K562 (cell line): ENCODE measurements around the gene UBASH3A.

Source experiments
- CBX8 ChIP-seq: fragments of 200-600 bp; sonication (generic); IDR thresholded peaks from 2 replicates; pipeline ENCODE4 v1.6.1; 2012; ENCODE audit warnings: borderline replicate concordance, mixed run types, low read depth, mild to moderate bottlenecking, moderate library complexity, mixed read lengths, low read length, control low read depth, inconsistent platforms; ENCODE audit not compliant: poor library complexity, severe bottlenecking; ENCODE audit errors: extremely low read depth
- CHD1 ChIP-seq: fragments of 200-600 bp; sonication (generic); IDR thresholded peaks from one replicate; pipeline ENCODE4 v1.6.1; 2012; ENCODE audit warnings: mild to moderate bottlenecking, moderate library complexity, low read length, inconsistent platforms
- CTCF ChIP-seq, 3 experiments: IDR thresholded peaks in 2 of 3; conservative IDR thresholded peaks in 1 of 3; 2 replicates each; pipeline ENCODE4 v1.5.1; 2011 to 2012; ENCODE audit warnings: low read length in 3 of 3, mild to moderate bottlenecking in 3 of 3, control low read depth in 2 of 3, improper control_type of control experiment in 1 of 3, inconsistent platforms in 1 of 3, low read depth in 1 of 3, mixed read lengths in 1 of 3, moderate library complexity in 1 of 3; ENCODE audit not compliant: insufficient read depth in 2 of 3
- ETV6 ChIP-seq, 3 experiments: fragments of 150-350 bp in 1 of 3; sonication (generic) in 1 of 3; formaldehyde crosslinking in 1 of 3; IDR thresholded peaks; 2 replicates each; pipeline versions ENCODE4 v1.6.1 to v1.8.0; 2014 to 2022; ENCODE audit warnings: borderline replicate concordance in 2 of 3, low read depth in 2 of 3, antibody characterized with exemption in 1 of 3, low read length in 1 of 3, mild to moderate bottlenecking in 1 of 3, missing genetic modification reagents in 1 of 3
- EZH2 ChIP-seq: IDR thresholded peaks from 2 replicates; pipeline ENCODE4 v1.6.1; 2012; ENCODE audit warnings: low read depth, mild to moderate bottlenecking, inconsistent platforms, low read length, borderline replicate concordance
- FOSL1 ChIP-seq: fragments of 200-800 bp; sonication (Bioruptor generic); conservative IDR thresholded peaks from 2 replicates; pipeline ENCODE4 v1.6.1; 2016; ENCODE audit warnings: missing genetic modification characterization, missing compliant biosample characterization
- FOXA1 ChIP-seq: fragments of 450-650 bp; IDR thresholded peaks from 2 replicates; pipeline ENCODE4 v1.6.1; 2016; ENCODE audit warnings: mild to moderate bottlenecking, borderline replicate concordance
- GABPA ChIP-seq: fragments of 200-800 bp; sonication (Bioruptor generic); conservative IDR thresholded peaks from 2 replicates; pipeline ENCODE4 v1.6.1; 2016; ENCODE audit warnings: low read depth, missing genetic modification characterization, missing compliant biosample characterization
- HDAC2 ChIP-seq: fragments of 450-650 bp; IDR thresholded peaks from 2 replicates; pipeline ENCODE4 v1.6.1; 2016; ENCODE audit warnings: mild to moderate bottlenecking
- HMGXB4 ChIP-seq: sonication (generic); formaldehyde crosslinking; IDR thresholded peaks from 2 replicates; pipeline ENCODE4 v1.8.1; 2023; ENCODE audit warnings: mild to moderate bottlenecking, missing genetic modification reagents
- MAX ChIP-seq: sonication (generic); formaldehyde crosslinking; IDR thresholded peaks from 2 replicates; pipeline ENCODE4 v1.9.0; 2022; ENCODE audit warnings: mild to moderate bottlenecking, missing genetic modification reagents
- MYC ChIP-seq, 2 experiments: fragments of 250-450 bp in 1 of 2; sonication (Bioruptor Pico) in 1 of 2; IDR thresholded peaks; 2 replicates each; pipeline versions ENCODE4 v1.5.1 to v1.6.1; 2012 to 2021; ENCODE audit warnings: low read depth in 2 of 2, borderline replicate concordance in 1 of 2, improper control_type of control experiment in 1 of 2, low read length in 1 of 2, mild to moderate bottlenecking in 1 of 2, moderate library complexity in 1 of 2
- POLR2A ChIP-seq: fragments of 450-650 bp; conservative IDR thresholded peaks from 2 replicates; pipeline ENCODE4 v1.6.1; 2016
- ZNF280B ChIP-seq: fragments of 250-450 bp; sonication (Bioruptor Pico); IDR thresholded peaks from 2 replicates; pipeline ENCODE4 v1.5.1; 2021; ENCODE audit warnings: mild to moderate bottlenecking

GRCh38 chr21:42384989-42385388, 18.7 kb upstream of the UBASH3A start:
- TF ChIP-seq MAX (CRISPR knock-in tag), result no peak
- TF ChIP-seq HMGXB4, result no peak
- TF ChIP-seq EZH2, result no peak
- no peak for TF ChIP-seq GABPA (tag)
- TF ChIP-seq FOSL1 (tag), result no peak
- no peak for TF ChIP-seq CTCF (IDR thresholded peaks at IDR 0.05 in 2 of 3, conservative IDR thresholded peaks at IDR 0.05 in 1 of 3; ENCODE audit: insufficient read depth in 2 of 3, low read depth in 1 of 3, low read length in 3 of 3)
- no peak for TF ChIP-seq MYC (IDR thresholded peaks at IDR 0.05; ENCODE audit: low read depth, low read length)
- TF ChIP-seq MYC (CRISPR knock-in tag; IDR thresholded peaks at IDR 0.05; ENCODE audit: borderline replicate concordance, low read depth), result no peak
- no peak for TF ChIP-seq POLR2A
- no peak for TF ChIP-seq ZNF280B (CRISPR knock-in tag)
- TF ChIP-seq CHD1, result no peak
- no peak for TF ChIP-seq CBX8
- no peak for TF ChIP-seq ETV6 (IDR thresholded peaks at IDR 0.05; ENCODE audit: borderline replicate concordance in 1 of 2, low read depth in 2 of 2, low read length in 1 of 2)
- TF ChIP-seq ETV6 (CRISPR knock-in tag; IDR thresholded peaks at IDR 0.05; ENCODE audit: borderline replicate concordance), result no peak
- no peak for TF ChIP-seq FOXA1
- TF ChIP-seq HDAC2, result no peak
